ENCODE results near the gene LHPP.

DNA sequence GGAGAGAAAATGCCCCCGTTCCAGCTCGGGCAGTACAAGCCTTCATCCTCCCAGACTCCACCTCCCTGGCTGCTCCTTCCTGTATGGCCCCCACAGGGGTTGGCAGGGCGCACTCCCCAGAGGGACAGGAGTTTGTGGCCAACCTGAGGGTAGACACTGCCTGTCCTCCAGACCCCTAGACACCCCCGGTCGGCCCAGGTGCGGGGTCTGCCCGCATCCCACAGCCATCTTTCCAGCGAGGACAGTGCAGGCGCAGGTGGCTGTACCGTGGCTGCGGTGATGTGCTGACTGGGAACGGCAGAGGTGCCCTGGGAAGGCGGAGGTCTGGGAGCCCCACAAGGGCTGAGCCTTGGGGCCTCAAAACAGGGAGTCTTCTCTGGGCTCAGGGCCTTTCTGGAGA is 81.5 kb downstream of the LHPP start:
- no peak for TF ChIP-seq POLR2A (IDR thresholded peaks at IDR 0.05; ENCODE audit: extremely low read depth, insufficient read length)
- TF ChIP-seq, protein P1, sequence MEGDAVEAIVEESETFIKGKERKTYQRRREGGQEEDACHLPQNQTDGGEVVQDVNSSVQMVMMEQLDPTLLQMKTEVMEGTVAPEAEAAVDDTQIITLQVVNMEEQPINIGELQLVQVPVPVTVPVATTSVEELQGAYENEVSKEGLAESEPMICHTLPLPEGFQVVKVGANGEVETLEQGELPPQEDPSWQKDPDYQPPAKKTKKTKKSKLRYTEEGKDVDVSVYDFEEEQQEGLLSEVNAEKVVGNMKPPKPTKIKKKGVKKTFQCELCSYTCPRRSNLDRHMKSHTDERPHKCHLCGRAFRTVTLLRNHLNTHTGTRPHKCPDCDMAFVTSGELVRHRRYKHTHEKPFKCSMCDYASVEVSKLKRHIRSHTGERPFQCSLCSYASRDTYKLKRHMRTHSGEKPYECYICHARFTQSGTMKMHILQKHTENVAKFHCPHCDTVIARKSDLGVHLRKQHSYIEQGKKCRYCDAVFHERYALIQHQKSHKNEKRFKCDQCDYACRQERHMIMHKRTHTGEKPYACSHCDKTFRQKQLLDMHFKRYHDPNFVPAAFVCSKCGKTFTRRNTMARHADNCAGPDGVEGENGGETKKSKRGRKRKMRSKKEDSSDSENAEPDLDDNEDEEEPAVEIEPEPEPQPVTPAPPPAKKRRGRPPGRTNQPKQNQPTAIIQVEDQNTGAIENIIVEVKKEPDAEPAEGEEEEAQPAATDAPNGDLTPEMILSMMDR (IDR thresholded peaks at IDR 0.05; ENCODE audit: low read depth, low read length): no peak
- TF ChIP-seq, protein P2, sequence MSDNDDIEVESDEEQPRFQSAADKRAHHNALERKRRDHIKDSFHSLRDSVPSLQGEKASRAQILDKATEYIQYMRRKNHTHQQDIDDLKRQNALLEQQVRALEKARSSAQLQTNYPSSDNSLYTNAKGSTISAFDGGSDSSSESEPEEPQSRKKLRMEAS (IDR thresholded peaks at IDR 0.05; ENCODE audit: low read depth, low read length): no peak

Measured in NB4 (cell line).